HG03460 (cell line): ENCODE results near the gene DCDC1.
"Not testable (repeated sequence)": the region's sequence is repeated elsewhere in the genome, so short reads cannot be mapped to it uniquely, and the experiment has no call there.

Experiments used
- ATAC-seq: cut with Tn5 transposase; IDR thresholded peaks from one replicate; pipeline ENCODE4 v1.9.1; 2021; ENCODE audit not compliant: unreplicated experiment

DCDC1 gene

DNA sequence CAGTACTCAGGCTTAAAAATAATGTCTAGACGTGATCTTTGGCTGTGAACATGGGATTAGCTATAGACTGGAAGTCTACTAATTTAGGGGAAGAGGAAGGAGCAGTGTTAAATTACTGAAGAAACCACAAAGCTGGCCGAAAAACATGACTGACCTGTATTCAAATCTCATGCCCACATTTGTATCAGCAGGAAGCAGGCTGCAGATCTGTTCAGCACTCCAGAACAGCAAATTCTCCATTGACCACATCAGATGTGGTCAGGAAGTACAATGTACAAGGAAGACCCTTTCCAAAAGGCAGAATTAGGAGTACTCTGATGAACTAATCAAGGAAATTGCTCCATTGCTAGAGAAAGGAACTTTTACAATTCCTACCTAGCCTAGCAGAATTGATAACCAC lies 31.7 kb downstream of the DCDC1 start:
- ATAC-seq, result no peak

DNA sequence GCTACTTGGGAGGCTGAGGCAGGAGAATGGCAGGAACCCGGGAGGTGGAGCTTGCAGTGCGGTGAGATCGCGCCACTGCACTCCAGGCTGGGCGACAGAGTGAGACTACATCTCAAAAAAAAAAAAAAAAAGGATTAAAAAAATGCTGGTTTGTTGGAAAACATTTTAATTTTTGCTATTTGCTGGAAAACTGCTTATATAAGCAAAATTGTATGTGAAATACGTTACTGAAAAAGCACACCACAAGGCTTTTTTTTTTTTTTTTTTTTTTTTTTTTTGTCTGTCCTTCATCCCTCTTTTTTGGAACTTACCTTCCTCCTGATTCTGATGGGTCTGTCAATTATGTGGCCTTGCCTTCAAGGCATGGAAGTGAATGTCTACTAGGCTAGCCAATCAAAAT lies 40.8 kb downstream of the DCDC1 start:
- ATAC-seq, result no peak

DNA sequence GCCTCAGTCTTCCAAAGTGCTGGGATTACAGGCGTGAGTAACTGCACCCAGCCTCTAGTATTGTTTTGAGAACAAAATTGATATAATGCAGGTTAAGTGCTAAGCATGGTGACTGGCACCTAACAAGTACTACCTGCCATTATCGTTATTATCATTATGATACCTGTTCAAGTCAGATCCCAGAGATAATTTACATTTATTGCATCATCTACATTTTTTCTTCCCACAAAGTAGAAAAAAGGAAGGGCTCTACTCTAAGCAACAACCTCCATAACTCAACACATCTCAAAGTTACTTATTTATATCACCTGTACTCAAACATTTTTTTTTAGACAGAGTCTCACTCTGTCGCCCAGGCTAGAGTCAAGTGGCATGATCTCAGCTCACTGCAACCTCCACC lies 42.1 kb downstream of the DCDC1 start:
- ATAC-seq, result no peak

DNA sequence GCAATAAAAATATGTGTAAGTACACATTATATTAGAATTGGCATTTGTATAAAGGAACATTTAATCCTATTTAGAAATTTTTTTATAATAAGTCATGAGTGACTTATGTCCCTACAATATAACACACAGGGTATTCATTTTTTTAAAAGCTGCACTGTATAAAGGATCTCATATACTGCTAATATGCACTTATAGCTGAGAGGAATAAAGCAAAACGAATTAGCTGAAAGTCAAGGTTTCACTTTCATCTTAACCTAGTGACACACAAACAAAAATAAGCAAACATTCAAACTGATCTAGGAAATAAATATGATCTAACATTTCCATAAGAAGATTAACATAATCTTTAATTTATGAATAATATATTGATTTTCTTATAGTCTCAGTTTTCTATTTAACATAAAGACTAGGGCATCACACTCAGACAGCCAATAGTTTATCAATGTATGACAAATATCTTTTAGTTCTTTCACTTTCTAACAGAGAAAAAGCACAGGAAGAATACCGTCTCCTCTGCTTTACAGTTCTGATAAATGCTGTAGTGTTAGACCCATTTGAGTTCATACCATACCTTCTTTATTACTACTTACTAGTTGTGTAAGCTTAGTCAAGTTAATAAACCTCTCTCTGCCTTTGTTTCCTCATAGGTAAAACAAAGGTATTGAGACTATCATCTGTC lies 42.9 kb downstream of the DCDC1 start:
- no peak for ATAC-seq

DNA sequence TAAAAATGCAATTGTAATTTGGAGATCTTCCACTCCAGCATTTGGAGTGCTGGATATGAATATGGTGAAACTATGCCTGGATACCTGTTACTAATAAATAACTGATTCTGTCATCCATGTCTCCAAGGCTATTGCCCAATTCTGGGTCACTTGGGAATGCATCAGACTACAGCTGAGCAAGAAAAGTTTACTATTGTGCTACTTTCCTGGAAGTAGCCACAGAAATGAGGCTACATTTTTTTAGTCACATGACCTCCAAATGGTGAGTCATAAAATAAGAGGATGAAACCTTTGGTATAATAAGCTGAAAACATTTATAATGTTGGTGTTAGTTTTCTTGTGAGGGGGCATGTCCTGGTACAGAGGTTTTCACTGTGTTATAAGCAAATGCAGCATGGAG lies 44.4 kb downstream of the DCDC1 start:
- no peak for ATAC-seq

DNA sequence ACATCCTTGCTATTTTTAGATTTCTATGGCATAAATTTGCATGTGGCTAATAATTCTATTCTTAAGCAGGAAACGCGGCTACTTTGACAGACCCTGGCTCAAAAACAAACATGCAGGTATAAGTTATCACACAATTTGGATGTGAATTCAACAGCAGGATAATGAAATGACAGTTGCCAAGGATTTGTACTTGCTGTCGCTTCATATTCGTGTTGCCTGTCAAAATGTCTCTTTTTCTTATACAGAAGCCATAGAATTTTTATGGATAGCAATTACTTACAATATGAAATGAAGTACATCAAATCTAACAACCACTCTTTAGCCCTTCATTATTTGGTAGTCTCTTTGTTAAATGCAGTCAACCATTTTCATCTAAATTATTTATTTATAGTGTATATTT lies 46.4 kb downstream of the DCDC1 start:
- no peak for ATAC-seq

DNA sequence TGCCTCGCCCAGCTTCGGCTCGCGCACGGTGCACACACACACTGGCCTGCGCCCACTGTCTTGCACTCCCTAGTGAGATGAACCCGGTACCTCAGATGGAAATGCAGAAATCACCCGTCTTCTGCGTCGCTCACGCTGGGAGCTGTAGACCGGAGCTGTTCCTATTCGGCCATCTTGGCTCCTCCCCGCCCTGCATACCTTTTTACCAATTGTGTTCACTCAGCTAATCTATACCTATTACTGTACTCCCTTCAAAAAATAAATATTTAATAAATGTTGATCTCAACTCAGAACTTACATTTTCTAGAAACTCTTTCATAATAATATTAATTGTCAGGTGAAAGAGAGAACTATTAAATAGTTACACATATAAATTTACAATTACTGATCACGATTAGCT lies 48.0 kb downstream of the DCDC1 start:
- not testable (repeated sequence) for ATAC-seq

DNA sequence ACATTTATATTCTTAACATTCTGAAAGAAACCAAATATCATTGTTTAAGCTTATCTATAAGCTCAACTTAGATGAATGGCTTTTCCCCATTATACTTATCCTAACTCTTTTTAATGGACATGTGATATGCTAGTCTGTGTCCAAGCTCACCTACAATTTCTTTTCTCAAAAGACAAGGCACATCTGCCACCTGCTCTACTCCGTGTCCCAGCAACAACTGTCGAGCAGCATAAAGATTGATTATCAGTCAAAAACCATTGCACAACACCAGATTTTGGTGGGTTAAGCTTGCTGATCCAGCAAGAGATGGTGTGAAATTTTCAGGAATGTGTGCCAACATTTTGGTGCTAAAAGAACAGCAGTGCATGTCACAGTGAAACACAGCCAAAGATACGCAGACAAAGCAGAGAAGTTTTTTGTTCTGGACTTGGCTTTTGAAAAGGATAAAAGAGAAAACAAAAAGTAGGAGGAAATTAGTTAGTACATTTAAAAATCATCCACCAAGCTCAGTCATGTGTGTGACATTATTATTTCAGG lies 65.8 kb downstream of the DCDC1 start:
- ATAC-seq, result no peak

DNA sequence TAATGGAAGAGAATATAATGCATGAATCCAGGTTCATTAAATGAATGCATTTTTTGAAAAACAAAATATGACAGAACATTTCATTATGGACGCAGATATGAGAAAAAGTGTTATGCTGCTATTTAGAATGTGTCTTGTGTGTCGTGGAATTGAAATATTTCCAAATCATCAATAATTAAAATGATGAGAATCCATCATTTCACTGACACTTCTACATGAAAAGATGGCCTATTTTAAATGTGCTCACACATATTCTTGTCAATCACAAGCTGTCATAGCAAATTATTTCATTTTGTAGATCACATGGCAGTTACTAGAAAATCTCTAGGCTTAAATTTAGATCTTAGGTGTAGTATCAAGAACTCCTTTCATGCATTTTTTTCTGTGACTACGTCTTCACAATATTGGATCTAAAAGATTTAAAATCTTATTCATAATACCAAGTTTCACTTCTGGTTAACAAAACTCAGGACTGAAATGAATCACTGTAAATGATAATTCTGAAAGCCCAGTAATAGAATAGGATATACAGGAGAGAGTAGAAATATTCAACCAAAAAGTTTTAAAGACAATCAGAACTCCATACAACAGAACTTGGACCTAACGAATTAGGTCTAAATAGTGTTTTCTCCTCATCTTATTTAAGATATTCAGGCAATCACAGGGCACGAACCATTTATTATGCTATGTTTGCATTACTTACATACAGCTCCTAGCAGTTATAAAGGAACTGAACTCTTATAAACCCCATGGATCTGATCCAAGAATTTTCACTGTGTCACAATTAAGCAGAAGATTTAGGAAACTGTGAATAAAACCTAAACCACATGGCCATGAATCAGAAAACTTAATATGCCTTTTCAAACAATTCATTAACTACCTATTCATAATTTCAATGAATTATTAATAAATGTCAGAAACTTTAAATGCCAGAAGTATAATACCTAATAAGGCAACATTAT lies 67.7 kb downstream of the DCDC1 start:
- ATAC-seq, result no peak

DNA sequence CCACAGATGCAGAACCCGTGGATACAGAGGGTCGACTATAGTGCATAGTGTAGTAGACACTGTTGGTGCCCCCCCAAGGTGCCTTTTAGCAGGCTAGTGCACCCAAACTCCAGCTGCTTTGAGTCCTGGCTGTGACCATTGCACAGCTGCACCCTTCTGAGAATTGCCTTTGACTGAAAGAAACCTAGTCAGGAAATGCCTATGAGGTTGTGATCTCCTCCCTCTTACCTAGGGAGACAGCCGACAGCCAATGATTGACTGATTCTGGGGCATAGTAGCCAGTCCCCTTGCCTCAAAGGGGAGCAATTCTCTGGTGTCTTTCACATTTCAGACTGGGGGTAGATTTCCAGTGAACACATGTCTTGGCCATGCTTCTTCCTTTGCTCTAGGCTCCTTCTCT lies 74.2 kb downstream of the DCDC1 start:
- no peak for ATAC-seq

DNA sequence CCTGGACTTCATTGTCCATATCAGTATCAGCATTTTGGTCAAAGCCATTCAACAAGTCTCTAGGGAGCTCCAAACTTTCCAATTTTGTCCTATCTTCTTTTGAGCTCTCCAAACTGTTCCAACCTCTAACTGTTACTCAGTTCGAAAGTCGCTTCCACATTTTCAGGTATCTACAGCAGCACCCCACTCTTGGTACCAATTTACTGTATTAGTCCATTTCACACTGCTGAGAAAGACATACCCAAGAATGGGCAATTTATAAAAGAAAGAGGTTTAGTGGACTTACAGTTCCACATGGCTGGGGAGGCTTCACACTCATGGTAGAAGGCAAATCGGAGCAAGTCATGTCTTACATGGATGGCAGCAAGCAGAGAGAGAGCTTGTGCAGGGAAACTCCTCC lies 96.0 kb downstream of the DCDC1 start:
- ATAC-seq, result not testable (repeated sequence)

DNA sequence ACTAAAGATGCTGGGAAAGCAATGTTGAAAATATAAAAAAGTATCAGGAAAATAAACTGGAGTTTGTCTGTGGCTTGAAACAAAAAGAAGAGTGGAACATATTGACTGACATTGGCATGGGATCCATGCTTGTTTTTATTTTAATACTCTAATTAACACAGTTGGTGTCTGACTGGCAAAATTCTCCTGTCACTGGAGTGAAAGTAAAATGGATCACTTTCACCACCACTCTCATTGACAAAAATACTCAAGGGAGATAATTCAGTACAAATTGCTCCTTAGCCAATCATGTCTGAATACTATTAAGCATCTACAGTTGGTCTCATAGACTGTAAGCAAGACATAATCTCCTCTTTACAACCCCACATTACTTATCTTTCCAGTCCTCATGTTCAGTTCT lies 101.8 kb downstream of the DCDC1 start:
- no peak for ATAC-seq

DNA sequence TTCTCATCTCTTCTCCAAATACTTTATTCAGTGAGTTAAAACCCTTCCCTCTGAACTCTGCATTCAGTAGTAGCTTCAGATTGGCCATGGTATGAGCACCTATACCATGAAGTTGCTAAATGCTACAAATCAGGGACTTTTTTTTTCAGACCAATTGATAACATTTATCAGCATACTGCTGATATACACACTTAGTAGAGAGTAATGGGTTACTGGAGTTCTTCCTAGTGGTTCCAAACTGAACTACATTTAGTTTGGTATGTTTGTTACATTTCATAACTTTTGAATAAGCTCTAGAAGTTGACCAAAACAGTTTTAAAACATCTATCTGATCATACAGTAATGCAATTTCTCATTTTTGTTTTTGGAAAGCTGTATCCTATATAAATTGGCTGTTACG lies 104.7 kb downstream of the DCDC1 start:
- no peak for ATAC-seq

DNA sequence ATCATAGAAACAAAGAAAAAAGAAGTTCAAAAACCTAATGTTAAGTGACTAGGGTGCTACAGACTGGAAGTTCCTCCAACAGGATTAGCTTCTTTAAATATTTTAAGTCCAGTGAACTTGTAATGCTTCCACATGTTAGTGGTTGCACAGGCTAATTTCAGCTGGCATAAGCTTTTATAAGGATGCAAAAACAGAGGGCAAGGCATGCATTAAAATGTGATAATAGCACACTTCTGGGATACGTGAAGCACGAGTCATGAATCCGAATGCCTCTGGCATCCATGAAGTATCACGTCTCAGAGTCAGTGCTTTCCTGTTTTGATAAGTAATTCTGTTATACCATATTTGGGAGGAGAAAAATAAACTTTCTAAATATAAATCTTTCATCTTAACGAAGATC lies 106.8 kb downstream of the DCDC1 start:
- no peak for ATAC-seq

DNA sequence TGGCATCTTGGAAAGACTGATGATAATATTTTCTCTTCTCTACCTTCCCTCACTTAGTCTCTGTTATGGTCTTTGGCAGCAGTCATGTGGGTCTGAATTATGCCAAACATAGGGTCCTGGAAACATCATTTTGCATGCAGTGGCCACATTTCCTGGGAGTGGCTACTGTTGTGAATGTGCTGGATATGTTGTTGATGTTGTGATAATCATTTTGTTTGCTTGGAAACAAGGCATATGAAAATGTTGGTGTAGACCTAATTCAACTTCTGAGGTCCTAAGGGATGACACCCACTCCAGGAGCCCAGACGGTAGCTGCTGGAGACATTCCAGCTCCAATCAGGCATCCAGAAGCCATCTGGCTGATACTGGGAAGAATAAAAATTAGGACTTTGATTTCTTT lies 109.7 kb downstream of the DCDC1 start:
- no peak for ATAC-seq

DNA sequence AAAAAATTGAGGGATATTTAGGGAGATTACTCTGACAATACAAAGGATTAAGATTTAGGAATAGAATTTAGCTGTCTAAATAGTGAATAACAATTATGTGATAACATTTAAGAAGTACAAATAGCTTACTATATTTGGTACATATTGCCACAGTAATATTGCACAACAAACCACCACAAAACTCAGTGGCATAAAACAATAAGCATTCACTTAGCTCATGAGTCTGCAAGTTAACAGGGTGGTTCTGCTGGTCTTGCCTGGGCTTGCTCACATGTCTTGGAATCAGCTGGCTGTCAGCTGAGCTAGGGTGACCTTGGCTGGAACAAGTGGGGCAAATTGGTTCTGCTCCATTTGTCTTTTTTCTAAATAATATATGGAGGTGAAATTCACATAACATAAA lies 115.1 kb downstream of the DCDC1 start:
- no peak for ATAC-seq

DNA sequence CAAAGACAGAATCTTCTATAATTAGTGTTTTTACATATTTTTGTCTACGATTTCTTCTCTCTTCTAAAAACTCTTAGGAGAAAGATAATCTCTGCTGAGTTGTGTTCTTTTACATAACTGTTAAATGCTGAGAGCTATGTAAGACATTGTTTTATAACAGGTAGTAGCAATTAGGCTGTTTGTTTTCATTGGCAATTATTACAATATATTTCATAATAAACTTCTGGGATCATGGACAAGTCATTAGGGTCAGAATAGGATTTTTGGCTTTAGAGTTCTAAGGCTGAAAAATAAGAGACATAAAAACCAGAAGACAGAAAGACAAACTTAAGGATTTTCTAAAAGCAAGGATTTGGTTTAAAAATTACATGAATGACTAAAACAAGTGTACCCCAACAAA lies 120.8 kb downstream of the DCDC1 start:
- ATAC-seq, result no peak

DNA sequence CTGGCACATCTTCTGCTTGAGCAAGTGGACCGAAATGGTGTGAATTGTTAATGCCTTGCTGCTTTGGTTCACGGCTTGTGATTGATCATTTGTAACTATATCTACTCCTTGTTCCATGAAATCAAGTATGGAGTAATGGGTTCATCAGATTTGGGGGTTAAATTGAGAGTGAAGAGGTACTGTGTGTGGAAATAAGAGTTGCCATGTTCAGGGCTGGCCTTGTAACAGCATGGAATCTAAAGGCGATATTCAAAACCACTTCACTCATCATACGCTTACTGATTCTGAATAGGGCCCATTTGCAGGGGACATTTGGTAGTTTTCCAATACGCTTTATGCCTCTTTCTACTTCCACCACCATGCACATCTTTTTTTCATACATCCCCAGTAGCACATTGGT lies 122.2 kb downstream of the DCDC1 start:
- no peak for ATAC-seq

DNA sequence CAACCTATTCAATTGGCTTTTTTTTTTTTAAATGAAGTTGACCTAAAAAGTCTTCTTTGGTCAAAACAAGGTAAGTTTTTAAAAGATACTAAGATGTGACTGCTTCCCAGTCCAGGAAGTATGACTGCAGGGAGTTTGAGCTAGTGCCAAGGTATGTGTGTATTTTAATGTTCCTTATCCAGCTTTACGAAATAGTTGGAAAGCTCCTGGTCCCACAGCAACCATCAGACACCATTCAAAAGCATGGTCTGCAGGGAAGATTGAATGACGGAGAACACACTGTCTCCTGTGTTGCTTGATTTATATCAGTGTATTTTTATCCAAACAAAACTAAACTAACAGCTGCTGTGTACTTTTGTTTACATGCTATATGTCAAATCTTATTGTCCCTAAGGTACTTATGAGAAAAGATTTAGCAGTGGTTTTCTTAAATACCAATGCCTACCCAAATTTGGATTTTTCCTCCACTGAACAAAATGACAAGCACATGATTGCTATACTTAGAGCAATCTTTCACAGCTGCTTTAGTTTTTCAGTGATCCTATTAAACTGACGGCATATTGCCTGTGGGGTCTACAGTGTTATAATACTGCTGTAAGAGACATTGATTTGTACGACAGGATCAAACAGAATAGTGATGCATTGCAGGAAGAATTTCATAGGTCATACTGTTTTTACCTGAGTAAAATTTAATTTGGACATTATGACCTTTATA lies 122.9 kb downstream of the DCDC1 start:
- no peak for ATAC-seq

DNA sequence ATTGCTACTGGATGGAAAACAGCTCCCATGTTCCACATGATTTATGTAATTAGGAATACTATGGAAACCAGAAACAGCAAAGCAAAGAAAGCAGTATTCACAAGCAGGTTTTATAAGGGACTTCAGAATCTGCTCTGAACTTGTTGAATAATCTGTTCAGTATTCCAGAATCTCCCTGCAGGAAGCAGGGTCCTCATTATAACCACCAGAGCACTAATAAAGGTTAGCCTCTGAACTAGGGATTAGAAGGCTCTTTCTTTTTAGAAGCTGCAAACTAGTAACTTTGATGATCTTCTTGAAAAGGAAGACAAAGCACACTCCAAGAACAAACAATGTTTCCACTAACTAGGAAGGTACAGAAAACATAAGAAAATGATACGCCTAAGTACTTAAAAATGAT lies 125.8 kb downstream of the DCDC1 start:
- no peak for ATAC-seq

DNA sequence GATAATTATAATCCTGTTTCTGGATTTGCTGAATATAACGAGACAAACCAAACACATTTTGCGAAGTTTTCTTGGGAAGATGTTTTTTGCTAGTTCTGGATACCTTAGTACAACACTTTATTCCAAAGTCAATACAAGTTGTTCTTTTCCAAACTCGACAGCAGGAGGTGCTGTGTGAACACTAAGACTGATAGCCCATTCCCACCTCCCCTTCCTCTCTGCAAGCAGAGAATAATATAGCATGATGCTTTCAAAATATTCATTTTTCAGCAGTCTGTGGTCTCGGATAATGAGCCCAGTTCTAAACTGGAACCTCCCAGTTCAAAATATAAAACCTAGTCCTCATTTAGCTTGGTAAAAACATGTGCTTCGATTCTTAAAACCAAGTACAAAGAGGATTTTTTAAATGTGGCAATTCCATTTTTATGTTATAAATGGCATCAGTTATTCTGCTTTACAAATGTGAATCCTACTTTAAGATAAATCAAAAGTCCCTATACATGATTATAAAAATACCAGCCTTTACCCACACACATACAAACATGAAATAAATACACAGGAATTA lies 129.1 kb downstream of the DCDC1 start:
- ATAC-seq, result no peak
